Neutrophil (primary cell): ENCODE measurements around the gene DNAH9.

Experiments
- H3K27ac ChIP-seq: fragments of 200-600 bp; sonication (generic); 2 replicates; pipeline ENCODE4 v1.5.1; 2016; ENCODE audit warnings: mild to moderate bottlenecking, moderate library complexity
- H3K27me3 ChIP-seq: fragments of 200-600 bp; sonication (generic); 2 replicates; pipeline ENCODE4 v1.6.0; 2016; ENCODE audit warnings: mild to moderate bottlenecking
- H3K36me3 ChIP-seq: fragments of 200-600 bp; sonication (generic); 2 replicates; pipeline ENCODE4 v1.5.1; 2017
- H3K4me1 ChIP-seq, 2 experiments: fragments of 200-600 bp in 1 of 2; sonication (generic) in 1 of 2; 1 replicate in 1 of 2; 2 replicates in 1 of 2; pipeline versions ENCODE4 v1.5.1 to v1.6.1; 2013 to 2016; ENCODE audit warnings: low read depth in 1 of 2, low read length in 1 of 2, mild to moderate bottlenecking in 1 of 2, moderate library complexity in 1 of 2; ENCODE audit not compliant: control insufficient read depth in 1 of 2, insufficient read depth in 1 of 2
- H3K4me3 ChIP-seq, 2 experiments: fragments of 200-600 bp in 1 of 2; sonication (generic) in 1 of 2; 1 replicate in 1 of 2; 2 replicates in 1 of 2; pipeline ENCODE4 v1.5.1; 2013 to 2016; ENCODE audit warnings: low read depth in 1 of 2, low read length in 1 of 2, mild to moderate bottlenecking in 1 of 2, moderate library complexity in 1 of 2
- H3K9me3 ChIP-seq: fragments of 200-600 bp; sonication (generic); 2 replicates; pipeline ENCODE4 v1.5.1; 2016
- TF ChIP-seq, protein P1 (sequence below): fragments of 200-600 bp; sonication (generic); IDR thresholded peaks from 2 replicates; pipeline ENCODE4 v1.5.1; 2016; ENCODE audit warnings: antibody characterized with exemption

DNAH9 gene

DNA sequence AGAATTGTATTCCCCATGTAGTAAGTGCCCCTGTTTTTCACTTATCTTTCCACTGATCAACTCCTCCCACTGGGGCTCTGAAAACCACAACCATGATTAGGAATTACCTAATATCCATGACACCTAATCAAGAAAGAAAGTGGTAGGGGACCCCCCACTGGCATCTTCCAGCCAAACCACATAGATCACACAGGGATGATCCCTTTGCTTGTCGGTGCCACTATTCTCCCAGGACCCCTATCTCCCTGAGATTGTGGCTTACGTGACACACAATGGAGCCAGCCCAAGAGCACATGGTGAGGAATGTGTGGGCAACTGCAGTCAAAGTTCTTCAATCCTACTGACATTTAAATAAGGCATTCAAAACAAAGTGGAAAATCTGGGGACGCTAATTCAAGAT, 17.6 kb upstream of the DNAH9 start:
- Histone ChIP-seq H3K4me3 (no peak overlapping the region), H3K4me1 (no peaks in the 10 kb centered on the region), H3K9me3 (no peaks in the 10 kb centered on the region), H3K36me3 (no peaks in the 10 kb centered on the region), H3K27ac (no peak overlapping the region), H3K27me3 (no peaks in the 10 kb centered on the region)
- TF ChIP-seq, protein P1, sequence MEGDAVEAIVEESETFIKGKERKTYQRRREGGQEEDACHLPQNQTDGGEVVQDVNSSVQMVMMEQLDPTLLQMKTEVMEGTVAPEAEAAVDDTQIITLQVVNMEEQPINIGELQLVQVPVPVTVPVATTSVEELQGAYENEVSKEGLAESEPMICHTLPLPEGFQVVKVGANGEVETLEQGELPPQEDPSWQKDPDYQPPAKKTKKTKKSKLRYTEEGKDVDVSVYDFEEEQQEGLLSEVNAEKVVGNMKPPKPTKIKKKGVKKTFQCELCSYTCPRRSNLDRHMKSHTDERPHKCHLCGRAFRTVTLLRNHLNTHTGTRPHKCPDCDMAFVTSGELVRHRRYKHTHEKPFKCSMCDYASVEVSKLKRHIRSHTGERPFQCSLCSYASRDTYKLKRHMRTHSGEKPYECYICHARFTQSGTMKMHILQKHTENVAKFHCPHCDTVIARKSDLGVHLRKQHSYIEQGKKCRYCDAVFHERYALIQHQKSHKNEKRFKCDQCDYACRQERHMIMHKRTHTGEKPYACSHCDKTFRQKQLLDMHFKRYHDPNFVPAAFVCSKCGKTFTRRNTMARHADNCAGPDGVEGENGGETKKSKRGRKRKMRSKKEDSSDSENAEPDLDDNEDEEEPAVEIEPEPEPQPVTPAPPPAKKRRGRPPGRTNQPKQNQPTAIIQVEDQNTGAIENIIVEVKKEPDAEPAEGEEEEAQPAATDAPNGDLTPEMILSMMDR: no peak

DNA sequence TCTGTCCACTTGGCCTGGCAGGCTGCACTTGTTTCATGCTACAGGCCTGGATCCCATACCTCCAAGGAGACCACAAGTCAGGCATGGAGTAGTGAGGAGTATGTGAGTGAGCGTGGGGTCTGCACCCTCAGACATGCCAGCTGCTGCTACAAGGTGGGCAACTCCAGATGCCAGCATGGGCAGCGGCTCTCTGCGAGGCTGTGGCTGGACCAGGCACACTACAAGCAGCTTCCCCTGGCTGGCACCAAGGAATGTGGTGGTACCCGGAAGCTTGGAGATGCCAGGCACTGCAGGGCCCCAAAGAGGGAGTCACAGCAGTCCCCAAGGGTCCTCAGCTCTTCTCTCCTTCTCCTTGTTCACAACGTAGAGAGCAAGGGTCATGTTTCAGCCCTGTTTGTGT, 16.1 kb upstream of the DNAH9 start:
- Histone ChIP-seq H3K9me3 (no peaks in the 10 kb centered on the region), H3K27me3 (no peaks in the 10 kb centered on the region), H3K36me3 (no peaks in the 10 kb centered on the region), H3K4me1 (no peaks in the 10 kb centered on the region), H3K4me3 (no peak overlapping the region), H3K27ac (no peak overlapping the region)
- TF ChIP-seq, protein P1: no peak

DNA sequence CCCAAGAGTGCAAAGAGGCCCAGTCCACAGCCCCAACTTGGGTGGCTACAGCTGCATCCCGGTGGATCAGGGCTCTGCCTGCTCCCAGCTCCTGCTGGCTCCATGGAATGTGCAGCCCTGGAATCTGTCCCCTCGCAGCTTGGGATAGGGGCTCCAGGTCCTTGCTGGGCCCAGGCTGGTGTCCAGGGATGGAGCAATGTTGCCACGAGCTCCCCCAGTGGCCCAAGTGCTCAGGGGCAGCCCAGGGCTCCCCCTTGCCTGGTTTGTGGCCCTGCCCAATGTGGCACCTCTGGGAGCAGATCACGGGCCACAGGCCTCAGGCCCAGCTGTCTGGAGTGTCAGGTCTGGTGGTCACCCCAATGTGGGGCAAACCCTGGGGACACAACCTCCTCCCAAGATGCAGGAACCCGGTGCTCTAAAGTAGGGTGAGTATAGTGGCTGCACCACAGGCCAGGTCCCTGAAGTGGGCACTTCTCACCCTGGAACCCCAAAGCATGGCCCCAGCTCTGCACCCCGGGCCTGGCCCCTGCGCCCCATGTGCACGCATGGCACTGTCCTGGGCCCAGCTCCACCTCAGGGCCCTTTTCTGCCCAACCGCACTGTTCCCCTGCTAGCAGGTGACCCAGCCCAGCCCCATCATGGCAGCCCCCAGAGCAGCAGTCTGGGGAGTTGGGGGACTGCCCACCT, 14.8 kb upstream of the DNAH9 start:
- Histone ChIP-seq H3K9me3 (no peaks in the 10 kb centered on the region), H3K36me3 (no peaks in the 10 kb centered on the region), H3K27me3 (no peaks in the 10 kb centered on the region), H3K27ac (no peak overlapping the region), H3K4me3 (no peak overlapping the region), H3K4me1 (no peaks in the 10 kb centered on the region)
- TF ChIP-seq, protein P1: no peak

DNA sequence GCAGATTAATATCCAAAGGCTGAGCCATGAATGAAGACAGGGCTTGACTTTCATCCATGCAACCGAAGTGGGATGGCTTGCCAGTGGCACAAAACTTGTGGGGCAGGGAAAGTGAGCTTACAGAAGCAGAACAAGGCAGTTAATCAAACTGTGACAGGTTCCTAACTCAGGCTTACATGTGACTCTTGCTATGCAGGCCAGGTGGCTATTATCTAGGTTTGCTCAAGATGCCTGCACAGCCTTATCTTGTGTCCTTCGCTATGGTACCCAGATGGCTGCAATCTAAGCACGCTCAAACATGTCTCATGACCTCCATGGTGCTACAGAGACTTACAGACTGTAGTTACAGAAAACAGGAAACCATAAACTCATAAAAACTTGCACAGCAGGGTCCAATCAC, 8.6 kb upstream of the DNAH9 start:
- TF ChIP-seq, protein P1: no peak
- H3K9me3 ChIP-seq: no peaks in the 10 kb centered on the region
- H3K36me3 ChIP-seq: no peaks in the 10 kb centered on the region
- no peak overlapping the region for H3K27ac ChIP-seq
- no peak overlapping the region for H3K4me3 ChIP-seq
- H3K27me3 ChIP-seq: no peaks in the 10 kb centered on the region
- H3K4me1 ChIP-seq: no peaks in the 10 kb centered on the region

DNA sequence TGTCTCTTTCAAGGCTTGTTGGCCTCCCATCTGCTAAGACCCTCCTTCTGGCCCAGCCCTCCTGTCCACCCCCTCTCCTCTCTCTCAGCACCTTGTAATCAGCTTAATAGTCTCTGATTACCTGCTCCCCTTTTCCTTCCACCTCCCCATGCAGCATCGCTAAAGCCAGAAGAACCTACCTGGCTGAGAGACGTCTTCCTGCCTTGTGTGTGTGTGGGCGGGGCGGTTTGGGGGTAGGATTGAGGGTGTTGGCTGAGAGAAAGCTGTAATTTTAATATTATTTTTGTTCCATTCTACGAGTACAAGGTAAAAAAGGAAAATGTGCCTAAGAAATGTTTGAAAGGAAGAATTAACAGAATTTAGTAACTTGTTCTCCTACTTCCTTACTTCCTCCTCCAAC, 3.4 kb downstream of the DNAH9 start:
- TF ChIP-seq, protein P1: no peak
- Histone ChIP-seq H3K27ac (no peak overlapping the region), H3K9me3 (no peaks in the 10 kb centered on the region), H3K4me1 (no peaks in the 10 kb centered on the region), H3K27me3 (peaks cover 41% of the 10 kb centered on the region), H3K36me3 (no peaks in the 10 kb centered on the region), H3K4me3 (no peak overlapping the region)
